ENCODE data around the gene C10orf95.

The C10orf95 gene

GRCh38 chr10:102409604-102410428 is 41.5 kb downstream of the C10orf95 start:
- Histone ChIP-seq H3K27me3 (replicated peaks in 2 of 5; ENCODE audit: control insufficient read depth in 4 of 5, insufficient read depth in 5 of 5, low read length in 4 of 5) (peaks cover 0 to 40% (median 28%) of the 10 kb centered on the region in 5 experiments), H3K9me3 (ENCODE audit: control extremely low read depth in 1 of 5, control insufficient read depth in 4 of 5, insufficient read depth in 2 of 5, low read depth in 1 of 5, low read length in 4 of 5) (no peaks in the 10 kb centered on the region), H3K4me1 (ENCODE audit: control extremely low read depth in 1 of 4, control insufficient read depth in 4 of 4, insufficient read depth in 4 of 4, low read length in 3 of 4) (peaks cover 0 to 30% (median 22%) of the 10 kb centered on the region in 4 experiments), H3K36me3 (ENCODE audit: control insufficient read depth in 4 of 4, insufficient read depth in 4 of 4, low read length in 3 of 4) (no peaks in the 10 kb centered on the region), H3K27ac (ENCODE audit: insufficient read depth in 1 of 2, low read depth in 1 of 2, low read length in 2 of 2, poor library complexity in 1 of 2, severe bottlenecking in 2 of 2) (no peak overlapping the region), H3K4me3 (ENCODE audit: control insufficient read depth in 1 of 7, extremely low read depth in 1 of 7, insufficient read depth in 4 of 7, low read depth in 2 of 7, low read length in 6 of 7) (peak overlapping the region; percentile 29 to 77 (median 58))
- no peak for DNase-seq
- ChIA-PET POLR2A (interaction anchor here (0.5 to 2.2 kb wide), 3 partner anchors 11 to 107 kb away, joined by 3 to 8 read pairs (median 5); partner anchors contain the start of gene NFKB2), CTCF (interaction anchor here (1.0 to 5.4 kb wide), 11 partner anchors 7 to 95 kb away, joined by 3 to 20 read pairs (median 6); partner anchors contain the start of genes FBXL15 and NFKB2)
- 30% methylated on average over 13 of the region's 24 CpGs for WGBS (ENCODE audit: insufficient coverage)

- H3K9me3 ChIP-seq (ENCODE audit: control extremely low read depth in 1 of 5, control insufficient read depth in 4 of 5, insufficient read depth in 2 of 5, low read depth in 1 of 5, low read length in 4 of 5): no peaks in the 10 kb centered on the region
- DNase-seq: peak in 2 of 3 donors; percentile 76 to 83
- no peak overlapping the region for H3K27ac ChIP-seq (ENCODE audit: insufficient read depth in 1 of 2, low read depth in 1 of 2, low read length in 2 of 2, poor library complexity in 1 of 2, severe bottlenecking in 2 of 2)
- peaks cover 0 to 30% (median 22%) of the 10 kb centered on the region in 4 experiments for H3K4me1 ChIP-seq (ENCODE audit: control extremely low read depth in 1 of 4, control insufficient read depth in 4 of 4, insufficient read depth in 4 of 4, low read length in 3 of 4)
- H3K27me3 ChIP-seq (replicated peaks in 2 of 5; ENCODE audit: control insufficient read depth in 4 of 5, insufficient read depth in 5 of 5, low read length in 4 of 5): peaks cover 0 to 40% (median 28%) of the 10 kb centered on the region in 5 experiments
- H3K36me3 ChIP-seq (ENCODE audit: control insufficient read depth in 4 of 4, insufficient read depth in 4 of 4, low read length in 3 of 4): no peaks in the 10 kb centered on the region
- peak overlapping the region; percentile 30 to 77 (median 65) for H3K4me3 ChIP-seq (ENCODE audit: control insufficient read depth in 1 of 7, extremely low read depth in 1 of 7, insufficient read depth in 4 of 7, low read depth in 2 of 7, low read length in 6 of 7)
- ChIA-PET CTCF (interaction anchor here (1.0 to 5.4 kb wide), 10 partner anchors 6 to 96 kb away, joined by 3 to 20 read pairs (median 6); partner anchors contain the start of gene FBXL15), POLR2A (interaction anchor here (1.7 to 2.2 kb wide), 2 partner anchors 10 to 13 kb away, joined by 5 to 8 read pairs; partner anchors contain the start of gene NFKB2)
- WGBS (ENCODE audit: insufficient coverage): 0% methylated on average over 73 of the region's 103 CpGs
These were observed 42.4 kb downstream of the C10orf95 start for GRCh38 chr10:102408728-102409603.

GRCh38 chr10:102408131-102408727 is 43.1 kb downstream of the C10orf95 start:
- DNase-seq: peak in 1 of 3 donors; percentile 34
- H3K27ac ChIP-seq (ENCODE audit: insufficient read depth in 1 of 2, low read depth in 1 of 2, low read length in 2 of 2, poor library complexity in 1 of 2, severe bottlenecking in 2 of 2): no peak overlapping the region
- peaks cover 0 to 37% (median 28%) of the 10 kb centered on the region in 5 experiments for H3K27me3 ChIP-seq (replicated peaks in 2 of 5; ENCODE audit: control insufficient read depth in 4 of 5, insufficient read depth in 5 of 5, low read length in 4 of 5)
- peaks cover 0 to 30% (median 22%) of the 10 kb centered on the region in 4 experiments for H3K4me1 ChIP-seq (ENCODE audit: control extremely low read depth in 1 of 4, control insufficient read depth in 4 of 4, insufficient read depth in 4 of 4, low read length in 3 of 4)
- H3K9me3 ChIP-seq (ENCODE audit: control extremely low read depth in 1 of 5, control insufficient read depth in 4 of 5, insufficient read depth in 2 of 5, low read depth in 1 of 5, low read length in 4 of 5): no peaks in the 10 kb centered on the region
- POLR2A ChIA-PET: interaction anchor here (1.6 kb wide), 1 partner anchor 15 kb away, joined by 3 read pairs; no protein-coding TSS in a partner anchor
- WGBS (ENCODE audit: insufficient coverage): 75% methylated on average over 11 of the region's 14 CpGs
- CTCF ChIA-PET: interaction anchor here (1.2 to 1.7 kb wide), 3 partner anchors 9 to 176 kb away, joined by 3 to 6 read pairs (median 3); partner anchors contain the start of gene FBXL15
- H3K36me3 ChIP-seq (ENCODE audit: control insufficient read depth in 4 of 4, insufficient read depth in 4 of 4, low read length in 3 of 4): peaks cover 0 to under 1% (median 0%) of the 10 kb centered on the region in 4 experiments
- H3K4me3 ChIP-seq (ENCODE audit: control insufficient read depth in 1 of 7, extremely low read depth in 1 of 7, insufficient read depth in 4 of 7, low read depth in 2 of 7, low read length in 6 of 7): peak overlapping the region in 5 of 7 experiments; percentile 1 to 70 (median 69)

GRCh38 chr10:102407425-102408130 is 43.8 kb downstream of the C10orf95 start:
- Histone ChIP-seq H3K36me3 (ENCODE audit: control insufficient read depth in 4 of 4, insufficient read depth in 4 of 4, low read length in 3 of 4) (peaks cover 0 to 3% (median 0%) of the 10 kb centered on the region in 4 experiments), H3K9me3 (ENCODE audit: control extremely low read depth in 1 of 5, control insufficient read depth in 4 of 5, insufficient read depth in 2 of 5, low read depth in 1 of 5, low read length in 4 of 5) (no peaks in the 10 kb centered on the region), H3K4me3 (ENCODE audit: control insufficient read depth in 1 of 7, extremely low read depth in 1 of 7, insufficient read depth in 4 of 7, low read depth in 2 of 7, low read length in 6 of 7) (no peak overlapping the region), H3K27me3 (replicated peaks in 2 of 5; ENCODE audit: control insufficient read depth in 4 of 5, insufficient read depth in 5 of 5, low read length in 4 of 5) (peaks cover 0 to 37% (median 28%) of the 10 kb centered on the region in 5 experiments), H3K27ac (ENCODE audit: insufficient read depth in 1 of 2, low read depth in 1 of 2, low read length in 2 of 2, poor library complexity in 1 of 2, severe bottlenecking in 2 of 2) (no peak overlapping the region), H3K4me1 (ENCODE audit: control extremely low read depth in 1 of 4, control insufficient read depth in 4 of 4, insufficient read depth in 4 of 4, low read length in 3 of 4) (peaks cover 0 to 27% (median 22%) of the 10 kb centered on the region in 4 experiments)
- 92% methylated on average over 8 of the region's 13 CpGs for WGBS (ENCODE audit: insufficient coverage)
- ChIA-PET POLR2A (interaction anchor here (0.8 to 1.6 kb wide), 3 partner anchors 13 to 14 kb away, joined by 3 read pairs; partner anchors contain the start of genes FBXL15 and NFKB2), CTCF (interaction anchor here (1.2 to 3.7 kb wide), 4 partner anchors 9 to 176 kb away, joined by 3 to 12 read pairs (median 4); partner anchors contain the start of gene FBXL15)
- DNase-seq: no peak

- peaks cover 0 to 34% (median 25%) of the 10 kb centered on the region in 5 experiments for H3K27me3 ChIP-seq (replicated peaks in 2 of 5; ENCODE audit: control insufficient read depth in 4 of 5, insufficient read depth in 5 of 5, low read length in 4 of 5)
- peaks cover 0 to 27% (median 22%) of the 10 kb centered on the region in 4 experiments for H3K4me1 ChIP-seq (ENCODE audit: control extremely low read depth in 1 of 4, control insufficient read depth in 4 of 4, insufficient read depth in 4 of 4, low read length in 3 of 4)
- ChIA-PET POLR2A (interaction anchor here (0.8 to 1.6 kb wide), 3 partner anchors 12 to 14 kb away, joined by 3 read pairs; partner anchors contain the start of genes FBXL15 and NFKB2), CTCF (interaction anchor here (0.6 to 3.7 kb wide), 5 partner anchors 13 to 226 kb away, joined by 3 to 12 read pairs (median 3); partner anchors contain the start of gene FBXL15)
- no peaks in the 10 kb centered on the region for H3K9me3 ChIP-seq (ENCODE audit: control extremely low read depth in 1 of 5, control insufficient read depth in 4 of 5, insufficient read depth in 2 of 5, low read depth in 1 of 5, low read length in 4 of 5)
- H3K27ac ChIP-seq (ENCODE audit: insufficient read depth in 1 of 2, low read depth in 1 of 2, low read length in 2 of 2, poor library complexity in 1 of 2, severe bottlenecking in 2 of 2): no peak overlapping the region
- H3K36me3 ChIP-seq (ENCODE audit: control insufficient read depth in 4 of 4, insufficient read depth in 4 of 4, low read length in 3 of 4): peaks cover 0 to 11% (median 1%) of the 10 kb centered on the region in 4 experiments
- H3K4me3 ChIP-seq (ENCODE audit: control insufficient read depth in 1 of 7, extremely low read depth in 1 of 7, insufficient read depth in 4 of 7, low read depth in 2 of 7, low read length in 6 of 7): no peak overlapping the region
- WGBS (ENCODE audit: insufficient coverage): no CpG with 5 or more reads among the region's 2 CpGs
- peak in 1 of 3 donors; percentile 15 for DNase-seq
These were observed 44.5 kb downstream of the C10orf95 start for GRCh38 chr10:102406815-102407214.

Measured in common myeloid progenitor, CD34-positive (primary cell).